OCI-LY1 (cell line): Measurements from ENCODE around the gene C17orf100.

Experiments used
- CTCF ChIP-seq: fragments of 200-600 bp; sonication (generic), shearing (Covaris generic); IDR thresholded peaks from 2 replicates; pipeline ENCODE4 v1.5.1; 2017; ENCODE audit warnings: mild to moderate bottlenecking, antibody characterized with exemption, low read length, moderate library complexity, mixed read lengths
- EZH2 ChIP-seq: fragments of 200-600 bp; sonication (generic), shearing (Covaris generic); IDR thresholded peaks from 2 replicates; pipeline ENCODE4 v1.8.0; 2017; ENCODE audit warnings: borderline replicate concordance, mixed run types, mild to moderate bottlenecking, antibody characterized with exemption, low read length, moderate library complexity, mixed read lengths

- no peak for TF ChIP-seq CTCF
- TF ChIP-seq EZH2, result no peak
Measured at GRCh38 chr17:6636105-6636504, 15.5 kb upstream of the C17orf100 start.
